B cell (primary cell): ENCODE results near the gene CDK4.

ENCODE experiments used
- CTCF ChIP-seq: fragments of 200-600 bp; IDR thresholded peaks from one replicate; pipeline ENCODE4 v1.8.0; 2022; ENCODE audit warnings: antibody characterized with exemption, mild to moderate bottlenecking
- EZH2 ChIP-seq: IDR thresholded peaks from 2 replicates; pipeline ENCODE4 v1.6.1; 2012; ENCODE audit warnings: borderline replicate concordance, low read depth, mild to moderate bottlenecking, moderate library complexity, low read length; ENCODE audit not compliant: insufficient read depth, poor library complexity, severe bottlenecking

- TF ChIP-seq CTCF (no peak), EZH2 (no peak)
Measured at GRCh38 chr12:57723630-57723962, 28.5 kb downstream of the CDK4 start.
